22Rv1 (cell line): ENCODE results near the gene RRAS2.

Source experiments
- CTCF ChIP-seq: fragments of 450-650 bp; IDR thresholded peaks from 2 replicates; pipeline ENCODE4 v1.5.1; 2017; ENCODE audit warnings: mild to moderate bottlenecking
- ZFX ChIP-seq: fragments of 450-650 bp; IDR thresholded peaks from 2 replicates; pipeline ENCODE4 v1.6.1; 2017; ENCODE audit warnings: antibody characterized with exemption, borderline replicate concordance

- TF ChIP-seq CTCF = no peak
- no peak for TF ChIP-seq ZFX
Measured at GRCh38 chr11:14314127-14314526, 44.9 kb downstream of the RRAS2 start.
